HG03442 (cell line): ENCODE data around the gene UBASH3A.
"Not testable (repeated sequence)": the region's sequence is repeated elsewhere in the genome, so short reads cannot be mapped to it uniquely, and the experiment has no call there.

Experiments used
- ATAC-seq: cut with Tn5 transposase; IDR thresholded peaks from one replicate; pipeline ENCODE4 v1.9.1; 2021; ENCODE audit warnings: mild to moderate bottlenecking, moderate library complexity; ENCODE audit not compliant: unreplicated experiment

Gene UBASH3A

DNA sequence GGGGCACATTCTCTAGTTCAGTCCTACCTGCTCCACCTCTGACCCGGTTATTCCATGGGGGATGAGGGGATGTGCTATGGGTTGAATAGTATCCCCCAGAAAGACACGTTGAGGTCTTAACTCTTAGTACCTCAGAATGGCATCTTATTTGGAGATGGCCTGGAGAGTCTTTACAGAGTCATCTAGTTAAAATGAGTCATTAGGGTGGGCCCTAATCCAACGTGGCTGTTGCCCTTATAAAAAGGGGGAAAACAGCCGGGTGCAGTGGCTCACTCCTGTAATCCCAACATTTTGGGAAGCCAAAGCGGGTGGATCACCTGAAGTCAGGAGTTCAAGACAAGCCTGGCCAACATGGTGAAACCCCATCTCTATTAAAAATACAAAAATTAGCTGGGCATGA, 13.5 kb upstream of the UBASH3A start:
- ATAC-seq = no peak

DNA sequence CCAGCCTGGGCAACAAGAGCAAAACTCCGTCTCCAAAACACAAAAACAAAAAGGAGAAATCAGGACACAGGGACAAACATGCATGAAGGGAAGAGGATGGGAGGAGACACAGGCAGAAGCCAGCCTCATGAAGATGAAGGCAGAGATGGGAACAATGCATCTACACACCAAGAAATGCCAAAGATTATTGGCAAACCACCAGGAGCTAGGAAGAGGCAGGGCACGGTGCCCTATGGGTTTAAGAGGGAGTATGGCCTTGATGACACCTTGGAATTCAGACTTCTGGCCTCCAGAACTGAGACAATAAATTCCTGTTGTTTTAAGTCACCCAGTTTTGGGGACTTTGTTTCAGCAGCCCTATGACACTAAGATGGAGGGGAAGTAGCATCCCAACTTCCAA, 13.0 kb upstream of the UBASH3A start:
- ATAC-seq = no peak

- ATAC-seq = no peak
Measured at GRCh38 chr21:42391297-42391696, 12.4 kb upstream of the UBASH3A start.

GRCh38 chr21:42392731-42393442, 10.8 kb upstream of the UBASH3A start:
- ATAC-seq = peak; percentile 61

- ATAC-seq = no peak
Measured at GRCh38 chr21:42393443-42393950, 10.2 kb upstream of the UBASH3A start.

DNA sequence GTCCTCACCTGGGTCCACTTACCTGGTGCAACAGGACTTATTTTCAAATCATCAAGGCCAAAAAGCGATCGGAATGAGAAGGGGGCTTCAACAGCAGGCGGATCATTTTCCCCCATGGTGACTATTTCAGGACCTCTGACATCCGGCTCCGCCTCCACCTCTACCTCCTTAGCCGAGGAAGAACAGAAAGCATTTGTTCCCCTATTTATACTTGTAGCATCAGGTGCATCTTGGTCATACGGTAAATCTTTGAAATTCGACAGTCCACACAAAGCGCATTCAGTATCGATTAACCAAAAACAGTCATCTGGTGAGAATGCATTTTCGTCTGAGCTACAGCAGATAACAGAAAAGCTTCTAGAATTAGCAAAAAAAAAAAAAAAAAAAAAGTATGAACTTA, 8.4 kb upstream of the UBASH3A start:
- ATAC-seq = no peak

GRCh38 chr21:42395905-42396651, 7.6 kb upstream of the UBASH3A start, which contains the start of gene TMPRSS3:
Gene TMPRSS3 (minus strand): TSS chr21:42396052. CDS start chr21:42395417, 635 bp downstream.
- no peak for ATAC-seq

DNA sequence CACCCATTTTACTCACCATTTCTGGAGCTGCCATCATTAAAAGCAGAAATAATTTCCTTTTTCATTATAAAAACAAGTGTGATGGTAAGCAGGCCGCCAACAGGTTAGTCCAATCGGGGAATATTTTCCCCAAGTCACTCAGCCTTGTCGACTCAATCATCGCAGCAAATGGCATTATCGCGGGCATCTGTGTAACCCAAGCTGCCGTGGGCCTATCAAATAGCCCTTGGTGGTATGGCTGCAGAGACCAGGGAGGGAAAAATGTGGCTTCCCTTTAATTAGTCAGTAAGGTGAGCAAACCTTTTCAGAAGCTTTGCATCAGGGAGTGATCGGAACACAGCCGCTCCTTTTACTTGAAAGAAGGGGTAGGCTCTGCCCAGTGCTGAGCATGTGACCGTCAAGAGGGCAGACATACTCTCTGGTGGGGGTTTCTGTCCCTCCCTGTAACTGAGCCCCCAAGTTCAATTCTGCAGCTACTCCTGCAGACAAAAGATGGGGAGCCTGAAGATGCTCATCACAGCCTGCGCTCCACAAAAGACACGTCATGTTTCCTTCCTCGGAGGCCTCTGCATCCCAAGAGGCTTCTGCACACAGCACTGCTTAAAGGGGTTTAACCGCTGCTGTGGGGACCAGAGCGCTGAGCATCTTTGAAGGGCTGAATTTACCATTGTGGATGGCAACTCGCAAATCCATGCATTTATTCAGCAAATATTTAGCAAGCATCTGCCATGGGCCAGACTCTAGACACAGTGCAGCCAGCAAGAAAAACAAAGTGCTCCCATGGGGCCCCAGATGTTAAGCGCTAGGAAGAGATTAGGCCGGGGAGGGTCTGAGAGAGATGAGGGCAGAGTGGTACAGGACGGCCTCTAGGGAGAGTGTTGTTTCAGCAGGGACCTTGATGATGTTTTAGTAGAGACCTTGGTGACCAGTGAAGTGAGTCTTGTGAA, 6.6 kb upstream of the UBASH3A start:
- no peak for ATAC-seq

- ATAC-seq = no peak
Measured at GRCh38 chr21:42397746-42398394, 5.8 kb upstream of the UBASH3A start.

DNA sequence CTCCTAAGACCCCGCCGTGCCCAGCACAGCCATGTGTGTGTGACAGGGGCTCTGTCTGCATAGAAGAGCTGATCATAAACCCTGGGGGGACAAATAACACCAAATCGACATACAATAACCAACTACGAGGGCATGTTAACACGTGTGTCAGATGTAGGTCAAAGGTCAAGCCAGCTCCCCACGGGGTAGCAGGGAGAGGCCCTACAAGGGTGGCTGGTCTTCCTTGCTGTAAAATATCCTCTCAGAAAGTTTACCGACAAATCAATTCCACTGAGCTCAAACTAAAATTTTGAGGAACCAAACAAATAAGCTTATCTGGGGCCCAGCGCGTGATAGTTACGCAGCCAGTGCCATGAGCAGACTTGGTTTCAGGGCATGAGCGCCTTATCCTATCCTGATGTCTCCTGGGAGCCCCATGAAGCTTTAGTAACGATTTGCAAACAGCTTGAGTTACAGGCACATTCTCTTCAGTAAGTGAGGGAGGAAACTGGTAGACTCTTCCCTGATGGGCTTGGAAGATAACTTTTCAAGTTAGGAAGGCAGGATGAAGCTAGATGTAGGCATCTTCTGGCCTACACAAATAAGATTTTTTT, 5.2 kb upstream of the UBASH3A start:
- ATAC-seq = no peak

GRCh38 chr21:42400525-42400924, 3.2 kb upstream of the UBASH3A start:
- ATAC-seq = no peak

- no peak for ATAC-seq
Measured at GRCh38 chr21:42401154-42401553, 2.5 kb upstream of the UBASH3A start.

DNA sequence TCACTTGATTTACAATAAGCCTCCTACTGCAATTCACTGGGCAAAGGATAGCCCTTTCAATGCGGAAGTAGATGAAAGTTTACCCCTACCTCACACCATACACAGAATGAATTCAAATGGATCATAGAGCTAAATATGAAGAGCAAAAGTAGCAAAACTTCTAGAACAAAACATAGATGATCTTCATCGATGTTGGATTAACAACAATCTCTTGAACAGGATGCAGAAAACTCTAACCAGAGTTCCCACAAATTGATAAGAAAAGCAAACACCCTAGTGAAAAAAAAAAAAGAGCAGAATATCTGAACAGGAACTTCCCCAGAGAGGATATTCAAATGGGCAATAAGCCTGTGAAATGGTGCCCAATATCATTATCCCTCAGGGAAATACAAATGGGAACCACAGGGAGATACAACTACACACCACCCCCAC, 1.9 kb upstream of the UBASH3A start:
- no peak for ATAC-seq

GRCh38 chr21:42404539-42404938, 837 bp downstream of the UBASH3A start:
- ATAC-seq = no peak

- ATAC-seq = no peak
Measured at GRCh38 chr21:42405064-42406013, 1.6 kb downstream of the UBASH3A start.

DNA sequence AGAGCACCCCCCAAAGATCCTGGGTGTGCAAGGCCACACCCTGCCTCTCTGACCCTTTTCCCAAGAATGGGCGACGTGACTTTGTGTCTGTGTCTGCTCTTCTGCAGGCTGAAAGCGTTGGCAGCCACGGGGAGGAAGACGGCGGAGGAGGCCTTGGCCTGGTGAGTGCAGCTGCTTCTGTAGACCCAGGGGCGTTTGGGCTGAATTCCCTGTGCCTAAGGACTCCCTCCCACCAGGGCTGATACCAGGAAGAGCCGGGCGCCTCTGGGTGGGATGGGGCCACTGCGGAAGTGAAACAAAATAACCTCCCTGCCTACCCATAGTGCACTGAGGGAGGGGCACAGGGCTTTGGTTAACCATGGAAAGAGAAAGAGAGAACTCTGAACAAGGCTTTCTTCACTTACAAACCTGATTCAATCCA, 2.5 kb downstream of the UBASH3A start:
- ATAC-seq = no peak

DNA sequence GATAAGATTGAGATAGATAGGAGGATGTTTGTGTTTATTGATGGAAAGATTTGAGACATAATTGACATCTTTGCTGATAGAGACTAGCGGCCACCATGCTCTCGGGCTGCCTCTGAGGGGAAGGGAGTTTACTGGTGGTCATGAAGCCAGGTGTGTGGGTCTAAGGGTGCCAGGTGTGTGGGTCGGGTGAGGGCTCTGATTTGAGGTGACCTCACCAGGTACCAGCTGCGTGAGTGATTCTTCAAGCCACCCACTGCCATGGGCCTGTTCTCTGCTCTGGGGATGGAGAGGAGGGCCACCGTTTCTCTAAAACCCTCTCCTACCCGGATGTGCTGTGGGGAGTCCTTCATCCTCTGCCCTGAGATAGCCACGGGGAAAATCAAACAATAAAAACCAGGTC, 3.2 kb downstream of the UBASH3A start:
- no peak for ATAC-seq

DNA sequence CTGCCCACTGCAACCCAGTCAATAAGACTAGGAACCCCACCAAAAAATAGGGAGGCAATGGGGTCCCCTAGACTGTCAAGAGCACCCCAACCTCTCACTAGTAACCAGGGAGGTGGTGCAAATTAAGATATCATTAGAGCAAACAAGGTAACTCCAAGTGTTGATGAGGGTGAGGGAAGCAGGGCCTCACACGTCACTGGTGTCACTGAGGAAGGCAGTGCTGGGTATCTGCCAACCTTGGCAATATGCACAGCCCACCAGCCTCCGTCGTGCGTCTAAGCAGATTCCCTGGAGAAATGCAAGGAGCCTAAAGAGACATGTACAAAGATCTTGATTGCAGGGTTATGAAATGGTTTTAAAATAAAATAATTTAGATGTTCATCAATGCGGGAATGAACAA, 3.8 kb downstream of the UBASH3A start:
- no peak for ATAC-seq

GRCh38 chr21:42408718-42409117, 5.0 kb downstream of the UBASH3A start:
- not testable (repeated sequence) for ATAC-seq
